BLaER1 (cell line): ENCODE data around the gene STON2.
A peak's percentile ranks its signal among the peaks of the same experiment; 100 is the strongest.

Source experiments
- H3K27ac ChIP-seq: shearing (Covaris generic); formaldehyde crosslinking; 2 replicates; pipeline ENCODE4 v1.8.1; 2022
- H3K27me3 ChIP-seq: shearing (Covaris generic); formaldehyde crosslinking; 2 replicates; pipeline ENCODE4 v1.8.1; 2022
- H3K36me3 ChIP-seq: shearing (Covaris generic); formaldehyde crosslinking; 2 replicates; pipeline ENCODE4 v1.8.1; 2022
- H3K4me1 ChIP-seq: shearing (Covaris generic); formaldehyde crosslinking; 2 replicates; pipeline ENCODE4 v1.8.1; 2022
- H3K4me2 ChIP-seq: shearing (Covaris generic); formaldehyde crosslinking; 2 replicates; pipeline ENCODE4 v1.8.1; 2022
- H3K4me3 ChIP-seq: shearing (Covaris generic); formaldehyde crosslinking; 2 replicates; pipeline ENCODE4 v1.8.1; 2022
- H3K9ac ChIP-seq: shearing (Covaris generic); formaldehyde crosslinking; 2 replicates; pipeline ENCODE4 v1.8.1; 2022
- H3K9me3 ChIP-seq: shearing (Covaris generic); formaldehyde crosslinking; 2 replicates; pipeline ENCODE4 v1.8.1; 2022
- H4K20me1 ChIP-seq: shearing (Covaris generic); formaldehyde crosslinking; 2 replicates; pipeline ENCODE4 v1.8.1; 2022
- Cebpa-rat ChIP-seq: shearing (Covaris generic); IDR thresholded peaks from 2 replicates; pipeline ENCODE4 v1.8.1; 2022

The STON2 gene

GRCh38 chr14:81277096-81277495, 123.0 kb downstream of the STON2 start:
- H3K27me3 ChIP-seq = no peaks in the 10 kb centered on the region
- no peaks in the 10 kb centered on the region for H3K36me3 ChIP-seq
- H3K27ac ChIP-seq = peak overlapping the region; percentile 25; the same call in 1 of the 2 replicates
- no peak for TF ChIP-seq Cebpa-rat
- no peaks in the 10 kb centered on the region for H4K20me1 ChIP-seq
- no peak overlapping the region for H3K4me3 ChIP-seq
- H3K9ac ChIP-seq = no peak overlapping the region
- H3K4me1 ChIP-seq = peaks cover 37% of the 10 kb centered on the region
- no peaks in the 10 kb centered on the region for H3K9me3 ChIP-seq
- H3K4me2 ChIP-seq = peak overlapping the region; percentile 74

- Histone ChIP-seq H3K9me3 (no peaks in the 10 kb centered on the region), H3K4me1 (peaks cover 37% of the 10 kb centered on the region), H3K4me2 (peak overlapping the region; percentile 74), H3K9ac (no peak overlapping the region), H4K20me1 (no peaks in the 10 kb centered on the region), H3K4me3 (no peak overlapping the region), H3K36me3 (no peaks in the 10 kb centered on the region), H3K27ac (no peak overlapping the region; the same call in 1 of the 2 replicates), H3K27me3 (no peaks in the 10 kb centered on the region)
- TF ChIP-seq Cebpa-rat = no peak
These were observed 123.8 kb downstream of the STON2 start for GRCh38 chr14:81276073-81277069.

GRCh38 chr14:81275305-81276072, 124.6 kb downstream of the STON2 start:
- no peaks in the 10 kb centered on the region for H4K20me1 ChIP-seq
- peaks cover 37% of the 10 kb centered on the region for H3K4me1 ChIP-seq
- peak overlapping the region; percentile 74 for H3K4me2 ChIP-seq
- no peak overlapping the region; the same call in 1 of the 2 replicates for H3K27ac ChIP-seq
- H3K9me3 ChIP-seq = no peaks in the 10 kb centered on the region
- no peaks in the 10 kb centered on the region for H3K36me3 ChIP-seq
- H3K9ac ChIP-seq = no peak overlapping the region
- H3K27me3 ChIP-seq = no peaks in the 10 kb centered on the region
- TF ChIP-seq Cebpa-rat = no peak
- H3K4me3 ChIP-seq = no peak overlapping the region

GRCh38 chr14:81273961-81274575, 126.1 kb downstream of the STON2 start:
- no peak overlapping the region for H3K9ac ChIP-seq
- H3K27me3 ChIP-seq = no peaks in the 10 kb centered on the region
- H3K36me3 ChIP-seq = no peaks in the 10 kb centered on the region
- TF ChIP-seq Cebpa-rat = no peak
- no peak overlapping the region for H3K27ac ChIP-seq
- H3K9me3 ChIP-seq = no peaks in the 10 kb centered on the region
- no peak overlapping the region for H3K4me2 ChIP-seq
- H3K4me3 ChIP-seq = no peak overlapping the region
- H3K4me1 ChIP-seq = peaks cover 37% of the 10 kb centered on the region
- no peaks in the 10 kb centered on the region for H4K20me1 ChIP-seq

GRCh38 chr14:81273521-81273920, 126.6 kb downstream of the STON2 start:
- H3K27ac ChIP-seq = no peak overlapping the region
- no peak overlapping the region for H3K4me2 ChIP-seq
- H3K36me3 ChIP-seq = no peaks in the 10 kb centered on the region
- H3K4me3 ChIP-seq = no peak overlapping the region
- no peaks in the 10 kb centered on the region for H4K20me1 ChIP-seq
- H3K9ac ChIP-seq = no peak overlapping the region
- H3K9me3 ChIP-seq = no peaks in the 10 kb centered on the region
- no peak for TF ChIP-seq Cebpa-rat
- peaks cover 37% of the 10 kb centered on the region for H3K4me1 ChIP-seq
- no peaks in the 10 kb centered on the region for H3K27me3 ChIP-seq

- H4K20me1 ChIP-seq = no peaks in the 10 kb centered on the region
- H3K4me1 ChIP-seq = peaks cover 37% of the 10 kb centered on the region
- TF ChIP-seq Cebpa-rat = no peak
- H3K36me3 ChIP-seq = no peaks in the 10 kb centered on the region
- no peak overlapping the region for H3K9ac ChIP-seq
- no peak overlapping the region for H3K4me3 ChIP-seq
- H3K9me3 ChIP-seq = no peaks in the 10 kb centered on the region
- no peak overlapping the region for H3K27ac ChIP-seq
- H3K27me3 ChIP-seq = no peaks in the 10 kb centered on the region
- no peak overlapping the region for H3K4me2 ChIP-seq
These were observed 127.8 kb downstream of the STON2 start for GRCh38 chr14:81272317-81272716.

GRCh38 chr14:81269979-81270375, 130.1 kb downstream of the STON2 start:
- Histone ChIP-seq H3K4me3 (no peak overlapping the region), H3K9ac (no peak overlapping the region), H3K4me1 (peaks cover 23% of the 10 kb centered on the region), H3K27me3 (no peaks in the 10 kb centered on the region), H3K27ac (no peak overlapping the region), H3K9me3 (no peaks in the 10 kb centered on the region), H4K20me1 (no peaks in the 10 kb centered on the region), H3K4me2 (no peak overlapping the region), H3K36me3 (no peaks in the 10 kb centered on the region)
- no peak for TF ChIP-seq Cebpa-rat

GRCh38 chr14:81269100-81269978, 130.8 kb downstream of the STON2 start:
- Histone ChIP-seq H3K36me3 (no peaks in the 10 kb centered on the region), H3K4me1 (peaks cover 22% of the 10 kb centered on the region), H3K27me3 (no peaks in the 10 kb centered on the region), H3K9me3 (no peaks in the 10 kb centered on the region), H3K4me3 (no peak overlapping the region), H3K4me2 (no peak overlapping the region), H3K9ac (no peak overlapping the region), H4K20me1 (no peaks in the 10 kb centered on the region), H3K27ac (no peak overlapping the region)
- TF ChIP-seq Cebpa-rat = no peak

GRCh38 chr14:81268016-81268416, 132.1 kb downstream of the STON2 start:
- Histone ChIP-seq H3K4me2 (peak overlapping the region; percentile 28), H3K36me3 (no peaks in the 10 kb centered on the region), H3K9me3 (no peaks in the 10 kb centered on the region), H3K4me3 (no peak overlapping the region), H3K27me3 (no peaks in the 10 kb centered on the region), H4K20me1 (no peaks in the 10 kb centered on the region), H3K27ac (no peak overlapping the region), H3K9ac (no peak overlapping the region), H3K4me1 (peaks cover 22% of the 10 kb centered on the region)
- TF ChIP-seq Cebpa-rat = no peak
